Sigmoid colon (tissue), 4 donors: ENCODE measurements around the gene FSCN2.

Experiments
- EP300 ChIP-seq, 4 donors: sonication (generic); formaldehyde crosslinking; IDR thresholded peaks; one replicate each; pipeline ENCODE4 v1.6.1; 2017; ENCODE audit warnings: antibody characterized with exemption in 4 of 4
- POLR2A ChIP-seq, 2 donors: fragments of 450-650 bp; IDR thresholded peaks; one replicate each; pipeline ENCODE4 v1.6.1; 2016; ENCODE audit warnings: antibody characterized with exemption in 2 of 2, mild to moderate bottlenecking in 2 of 2, moderate library complexity in 2 of 2
- TF ChIP-seq, protein P1 (sequence below), 4 experiments: fragments of 450-650 bp in 3 of 4; fragments of 200-600 bp in 1 of 4; IDR thresholded peaks; one replicate each; pipeline ENCODE4 v1.5.1; 2016 to 2019; ENCODE audit warnings: antibody characterized with exemption in 4 of 4, mild to moderate bottlenecking in 3 of 4, moderate library complexity in 2 of 4

DNA sequence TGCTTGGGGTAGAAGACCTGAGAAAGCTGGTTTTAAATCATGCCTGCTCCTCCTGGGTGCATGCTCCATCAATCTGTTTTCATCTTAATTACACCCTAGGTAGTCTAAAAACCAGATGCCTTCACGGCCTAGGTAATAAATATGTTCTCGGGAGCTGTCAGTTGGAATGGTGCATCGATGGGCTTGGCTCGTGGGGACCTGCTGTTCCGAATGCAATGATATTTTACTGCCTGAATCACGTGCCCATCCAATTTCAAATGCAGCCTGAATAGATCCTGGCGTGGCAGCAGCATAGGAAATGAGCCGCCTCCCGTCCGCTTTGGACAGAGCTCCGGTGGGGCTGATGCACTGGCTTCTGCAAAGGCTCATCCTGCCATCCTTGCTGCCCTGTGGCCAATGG, 42.8 kb downstream of the FSCN2 start:
- no peak for TF ChIP-seq POLR2A (IDR thresholded peaks at IDR 0.05)
- TF ChIP-seq, protein P1, sequence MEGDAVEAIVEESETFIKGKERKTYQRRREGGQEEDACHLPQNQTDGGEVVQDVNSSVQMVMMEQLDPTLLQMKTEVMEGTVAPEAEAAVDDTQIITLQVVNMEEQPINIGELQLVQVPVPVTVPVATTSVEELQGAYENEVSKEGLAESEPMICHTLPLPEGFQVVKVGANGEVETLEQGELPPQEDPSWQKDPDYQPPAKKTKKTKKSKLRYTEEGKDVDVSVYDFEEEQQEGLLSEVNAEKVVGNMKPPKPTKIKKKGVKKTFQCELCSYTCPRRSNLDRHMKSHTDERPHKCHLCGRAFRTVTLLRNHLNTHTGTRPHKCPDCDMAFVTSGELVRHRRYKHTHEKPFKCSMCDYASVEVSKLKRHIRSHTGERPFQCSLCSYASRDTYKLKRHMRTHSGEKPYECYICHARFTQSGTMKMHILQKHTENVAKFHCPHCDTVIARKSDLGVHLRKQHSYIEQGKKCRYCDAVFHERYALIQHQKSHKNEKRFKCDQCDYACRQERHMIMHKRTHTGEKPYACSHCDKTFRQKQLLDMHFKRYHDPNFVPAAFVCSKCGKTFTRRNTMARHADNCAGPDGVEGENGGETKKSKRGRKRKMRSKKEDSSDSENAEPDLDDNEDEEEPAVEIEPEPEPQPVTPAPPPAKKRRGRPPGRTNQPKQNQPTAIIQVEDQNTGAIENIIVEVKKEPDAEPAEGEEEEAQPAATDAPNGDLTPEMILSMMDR (IDR thresholded peaks at IDR 0.05): no peak
- no peak for TF ChIP-seq EP300 (IDR thresholded peaks at IDR 0.05)
